OCI-LY7 (cell line): ENCODE data around the gene PNPLA1. TPM values are rescaled to one million over a fixed set of nuclear protein-coding genes. Genes with fewer than 3 reads are reported as not detected.

Experiments
- BruUV-seq: library from RNA; stranded (reverse); fragments of 400-500 nt; replicated peaks from 2 replicates; lab custom pipeline; 2021; lab: Mats Ljungman, UMichigan
- CTCF ChIA-PET: fragments of 300-600 bp; sonication (Branson Sonifier 250); formaldehyde crosslinking; loops from one replicate; lab custom pipeline; 2022; ENCODE audit warnings: antibody characterized with exemption; ENCODE audit not compliant: unreplicated experiment; lab: Charles Lee
- POLR2A ChIA-PET: fragments of 300-600 bp; sonication (Branson Sonifier 250); formaldehyde crosslinking; loops from one replicate; lab custom pipeline; 2022; ENCODE audit warnings: antibody characterized with exemption; lab: Charles Lee
- DNase-seq: peaks from one replicate; pipeline ENCODE4 v3.0.0-alpha.2; 2015; ENCODE audit warnings: low spot score
- H2AFZ ChIP-seq: fragments of 200-600 bp; sonication (generic), shearing (Covaris generic); 2 replicates; pipeline ENCODE4 v1.6.1; 2014; ENCODE audit warnings: mild to moderate bottlenecking, antibody characterized with exemption, low read length, moderate library complexity
- H3K27ac ChIP-seq: fragments of 200-600 bp; sonication (generic); 2 replicates; pipeline ENCODE4 v1.5.1; 2014; ENCODE audit warnings: mixed run types, low read depth, mild to moderate bottlenecking, moderate library complexity, low read length, inconsistent platforms; ENCODE audit not compliant: poor library complexity, severe bottlenecking
- H3K36me3 ChIP-seq: fragments of 200-600 bp; sonication (generic); 2 replicates; pipeline ENCODE4 v1.6.1; 2014; ENCODE audit warnings: mild to moderate bottlenecking, antibody characterized with exemption, low read length, moderate library complexity, mixed read lengths; ENCODE audit not compliant: insufficient read depth
- H3K4me1 ChIP-seq: fragments of 200-600 bp; sonication (generic); 2 replicates; pipeline ENCODE4 v1.5.1; 2014; ENCODE audit warnings: mild to moderate bottlenecking, low read length; ENCODE audit not compliant: insufficient read depth, poor library complexity, severe bottlenecking
- H3K4me2 ChIP-seq: fragments of 200-600 bp; sonication (generic); 2 replicates; pipeline ENCODE4 v1.6.1; 2014; ENCODE audit warnings: mild to moderate bottlenecking, low read length
- H3K4me3 ChIP-seq: fragments of 200-600 bp; sonication (generic); 2 replicates; pipeline ENCODE4 v1.5.1; 2014; ENCODE audit warnings: mild to moderate bottlenecking, low read depth, low read length; ENCODE audit not compliant: poor library complexity, severe bottlenecking
- H3K79me2 ChIP-seq: fragments of 200-600 bp; sonication (generic); 2 replicates; pipeline ENCODE4 v1.6.1; 2016; ENCODE audit warnings: low read depth, mild to moderate bottlenecking, low read length, moderate library complexity, mixed read lengths; ENCODE audit not compliant: insufficient read depth
- H3K9me2 ChIP-seq: fragments of 200-600 bp; sonication (generic); 2 replicates; pipeline ENCODE4 v1.6.1; 2016; ENCODE audit warnings: mild to moderate bottlenecking, low read length, mixed read lengths; ENCODE audit not compliant: insufficient read depth
- H3K9me3 ChIP-seq: fragments of 200-600 bp; sonication (generic); 2 replicates; pipeline ENCODE4 v1.6.1; 2014; ENCODE audit warnings: mild to moderate bottlenecking, mixed run types, low read length, mixed read lengths
- H4K20me1 ChIP-seq: fragments of 200-600 bp; sonication (generic); 2 replicates; pipeline ENCODE4 v1.6.1; 2014; ENCODE audit warnings: mild to moderate bottlenecking, antibody characterized with exemption, low read length, moderate library complexity, mixed read lengths; ENCODE audit not compliant: insufficient read depth
- CTCF ChIP-seq: fragments of 200-600 bp; sonication (generic); conservative IDR thresholded peaks from 2 replicates; pipeline ENCODE4 v1.5.1; 2014; ENCODE audit warnings: mild to moderate bottlenecking, antibody characterized with exemption, low read length, moderate library complexity, mixed read lengths
- EZH2phosphoT487 ChIP-seq: fragments of 200-600 bp; sonication (generic); IDR thresholded peaks from 2 replicates; pipeline ENCODE4 v1.6.1; 2018; ENCODE audit warnings: low read depth, borderline replicate concordance, mild to moderate bottlenecking, mixed run types, antibody characterized with exemption, low read length, moderate library complexity, mixed read lengths
- intact Hi-C: fragments of 100-400 bp; cut with micrococcal nuclease; formaldehyde crosslinking; loops from one replicate; pipeline ENCODE4 v1.10.0; 2022; ENCODE audit not compliant: unreplicated experiment
- total RNA-seq, 2 experiments: library from RNA; depleted of rRNA in 1 of 2; stranded (reverse); fragments of >200 nt in 1 of 2; shearing (Covaris generic) in 1 of 2; gene quantifications; 2 replicates each; pipeline ENCODE4 v1.2.3, GENCODE V29; 2014 to 2022

The PNPLA1 gene
- total RNA-seq, 2 experiments from 2014 or later, result not detected

GRCh38 chr6:36353411-36353915 lies 83.6 kb downstream of the PNPLA1 start:
- intact Hi-C loops, result no loop called here
- Histone ChIP-seq H4K20me1 (no peaks in the 10 kb centered on the region), H2AFZ (no peak overlapping the region), H3K9me2 (no peaks in the 10 kb centered on the region), H3K4me3 (no peak overlapping the region), H3K36me3 (no peaks in the 10 kb centered on the region), H3K4me1 (no peaks in the 10 kb centered on the region), H3K27ac (no peak overlapping the region), H3K79me2 (no peaks in the 10 kb centered on the region), H3K4me2 (no peak overlapping the region), H3K9me3 (0 out of 2 replicates have a peak, but pooled peaks cover 4% of the 10 kb centered on the region)
- BruUV-seq, result no TSS peak
- ChIA-PET POLR2A (no interaction called here), CTCF (no interaction called here)
- no peak for TF ChIP-seq EZH2phosphoT487
- no peak for TF ChIP-seq CTCF
- no peak for DNase-seq

DNA sequence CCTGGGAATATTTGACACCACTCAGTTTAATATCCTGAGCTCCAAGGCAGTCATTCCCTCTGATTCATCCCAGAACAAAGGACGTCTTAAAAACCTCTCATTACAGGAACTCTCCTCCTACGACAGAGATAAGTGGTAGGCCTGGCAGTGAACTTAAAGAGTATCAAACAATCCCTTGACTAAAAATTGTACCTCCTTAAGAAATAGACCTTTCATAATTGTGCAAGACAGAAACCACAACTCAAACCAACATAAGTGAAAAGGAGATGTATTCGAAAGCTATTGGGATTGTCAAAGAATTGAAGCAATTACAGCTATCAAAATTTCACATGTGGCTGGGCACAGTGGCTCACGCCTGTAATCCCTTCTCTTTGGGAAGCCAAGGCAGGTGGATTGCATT lies 86.0 kb downstream of the PNPLA1 start:
- Histone ChIP-seq H3K9me3 (0 out of 2 replicates have a peak, but pooled peaks cover 4% of the 10 kb centered on the region), H4K20me1 (no peaks in the 10 kb centered on the region), H3K36me3 (no peaks in the 10 kb centered on the region), H2AFZ (no peak overlapping the region), H3K27ac (no peak overlapping the region), H3K4me2 (no peak overlapping the region), H3K4me1 (no peaks in the 10 kb centered on the region), H3K9me2 (no peaks in the 10 kb centered on the region), H3K79me2 (no peaks in the 10 kb centered on the region), H3K4me3 (no peak overlapping the region)
- CTCF ChIA-PET, result no interaction called here
- POLR2A ChIA-PET, result interaction anchor here (0.7 kb wide), 3 partner anchors 163 to 716 kb away, joined by 3 to 4 read pairs (median 4); no protein-coding TSS in a partner anchor
- no peak for DNase-seq
- TF ChIP-seq EZH2phosphoT487 (no peak), CTCF (no peak)
- intact Hi-C loops, result no loop called here
- BruUV-seq, result no TSS peak

DNA sequence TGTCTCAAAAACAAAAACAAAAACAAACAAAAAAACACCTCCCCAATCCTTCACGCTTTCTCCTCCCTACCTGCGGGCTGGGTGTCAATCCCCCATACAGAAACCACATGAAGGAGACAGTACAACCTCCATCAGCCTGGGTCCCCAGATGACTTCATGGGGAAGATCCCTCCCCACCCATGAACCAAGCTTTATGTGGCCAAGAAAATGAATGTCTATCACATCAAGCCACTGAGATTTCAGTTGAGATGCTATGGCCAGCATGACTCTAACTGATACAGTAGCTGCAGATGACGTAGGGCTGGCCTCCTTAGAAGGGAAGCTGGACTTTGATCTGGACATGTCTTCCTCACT lies 88.0 kb downstream of the PNPLA1 start:
- H3K27ac ChIP-seq, result no peak overlapping the region
- no peaks in the 10 kb centered on the region for H4K20me1 ChIP-seq
- H3K9me2 ChIP-seq, result no peaks in the 10 kb centered on the region
- H2AFZ ChIP-seq, result no peak overlapping the region
- no peak overlapping the region for H3K4me3 ChIP-seq
- no peaks in the 10 kb centered on the region for H3K9me3 ChIP-seq
- no TSS peak for BruUV-seq
- no peak for DNase-seq
- no peak for TF ChIP-seq EZH2phosphoT487
- no peak for TF ChIP-seq CTCF
- H3K36me3 ChIP-seq, result no peaks in the 10 kb centered on the region
- H3K79me2 ChIP-seq, result no peaks in the 10 kb centered on the region
- no peak overlapping the region for H3K4me2 ChIP-seq
- ChIA-PET POLR2A (interaction anchor here (0.6 kb wide), 1 partner anchor 390 kb away, joined by 4 read pairs; no protein-coding TSS in a partner anchor), CTCF (interaction anchor here (0.5 to 0.8 kb wide), 2 partner anchors 10 to 50 kb away, joined by 3 read pairs; no protein-coding TSS in a partner anchor)
- H3K4me1 ChIP-seq, result no peaks in the 10 kb centered on the region
- intact Hi-C loops, result no loop called here
